Gastroesophageal sphincter (tissue), 3 donors: Measurements from ENCODE around the gene SLC5A8.

Experiments used
- EP300 ChIP-seq: sonication (generic); formaldehyde crosslinking; IDR thresholded peaks from one replicate; pipeline ENCODE4 v1.6.1; 2017; ENCODE audit warnings: antibody characterized with exemption, mild to moderate bottlenecking
- POLR2A ChIP-seq, 2 donors: fragments of 450-650 bp; IDR thresholded peaks; one replicate each; pipeline ENCODE4 v1.6.1; 2017; ENCODE audit warnings: antibody characterized with exemption in 2 of 2, mild to moderate bottlenecking in 2 of 2, moderate library complexity in 1 of 2
- TF ChIP-seq, protein P1 (sequence below), 4 experiments: fragments of 200-600 bp in 2 of 4; fragments of 450-650 bp in 2 of 4; sonication (generic) in 1 of 4; IDR thresholded peaks; one replicate each; pipeline ENCODE4 v1.5.1; 2017 to 2019; ENCODE audit warnings: antibody characterized with exemption in 4 of 4, mild to moderate bottlenecking in 2 of 4, moderate library complexity in 2 of 4

DNA sequence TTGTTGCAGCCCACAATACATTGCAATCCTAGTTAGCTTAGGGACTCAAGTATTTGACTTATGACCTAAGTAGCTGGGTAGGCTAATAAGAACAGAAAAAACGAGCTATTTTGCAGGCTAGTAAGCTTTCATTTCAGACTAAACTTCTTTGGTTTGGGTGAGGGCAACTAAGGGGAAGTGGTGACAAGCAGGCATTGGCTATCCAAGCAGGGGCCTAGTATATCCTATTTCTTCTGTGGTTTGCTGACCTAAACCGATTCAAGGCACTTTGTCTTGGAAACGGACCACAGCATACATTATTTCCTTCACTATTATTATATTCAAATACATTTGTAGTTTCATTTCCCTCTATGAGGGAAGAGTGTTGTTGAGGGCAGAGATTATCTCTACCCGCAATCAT is 21.6 kb upstream of the SLC5A8 start:
- TF ChIP-seq, protein P1, sequence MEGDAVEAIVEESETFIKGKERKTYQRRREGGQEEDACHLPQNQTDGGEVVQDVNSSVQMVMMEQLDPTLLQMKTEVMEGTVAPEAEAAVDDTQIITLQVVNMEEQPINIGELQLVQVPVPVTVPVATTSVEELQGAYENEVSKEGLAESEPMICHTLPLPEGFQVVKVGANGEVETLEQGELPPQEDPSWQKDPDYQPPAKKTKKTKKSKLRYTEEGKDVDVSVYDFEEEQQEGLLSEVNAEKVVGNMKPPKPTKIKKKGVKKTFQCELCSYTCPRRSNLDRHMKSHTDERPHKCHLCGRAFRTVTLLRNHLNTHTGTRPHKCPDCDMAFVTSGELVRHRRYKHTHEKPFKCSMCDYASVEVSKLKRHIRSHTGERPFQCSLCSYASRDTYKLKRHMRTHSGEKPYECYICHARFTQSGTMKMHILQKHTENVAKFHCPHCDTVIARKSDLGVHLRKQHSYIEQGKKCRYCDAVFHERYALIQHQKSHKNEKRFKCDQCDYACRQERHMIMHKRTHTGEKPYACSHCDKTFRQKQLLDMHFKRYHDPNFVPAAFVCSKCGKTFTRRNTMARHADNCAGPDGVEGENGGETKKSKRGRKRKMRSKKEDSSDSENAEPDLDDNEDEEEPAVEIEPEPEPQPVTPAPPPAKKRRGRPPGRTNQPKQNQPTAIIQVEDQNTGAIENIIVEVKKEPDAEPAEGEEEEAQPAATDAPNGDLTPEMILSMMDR (IDR thresholded peaks at IDR 0.05): no peak
- TF ChIP-seq POLR2A (IDR thresholded peaks at IDR 0.05): no peak
- no peak for TF ChIP-seq EP300
